ENCODE measurements around the gene GALR3.
A peak's percentile ranks its signal among the peaks of the same experiment; 100 is the strongest.

The GALR3 gene

DNA sequence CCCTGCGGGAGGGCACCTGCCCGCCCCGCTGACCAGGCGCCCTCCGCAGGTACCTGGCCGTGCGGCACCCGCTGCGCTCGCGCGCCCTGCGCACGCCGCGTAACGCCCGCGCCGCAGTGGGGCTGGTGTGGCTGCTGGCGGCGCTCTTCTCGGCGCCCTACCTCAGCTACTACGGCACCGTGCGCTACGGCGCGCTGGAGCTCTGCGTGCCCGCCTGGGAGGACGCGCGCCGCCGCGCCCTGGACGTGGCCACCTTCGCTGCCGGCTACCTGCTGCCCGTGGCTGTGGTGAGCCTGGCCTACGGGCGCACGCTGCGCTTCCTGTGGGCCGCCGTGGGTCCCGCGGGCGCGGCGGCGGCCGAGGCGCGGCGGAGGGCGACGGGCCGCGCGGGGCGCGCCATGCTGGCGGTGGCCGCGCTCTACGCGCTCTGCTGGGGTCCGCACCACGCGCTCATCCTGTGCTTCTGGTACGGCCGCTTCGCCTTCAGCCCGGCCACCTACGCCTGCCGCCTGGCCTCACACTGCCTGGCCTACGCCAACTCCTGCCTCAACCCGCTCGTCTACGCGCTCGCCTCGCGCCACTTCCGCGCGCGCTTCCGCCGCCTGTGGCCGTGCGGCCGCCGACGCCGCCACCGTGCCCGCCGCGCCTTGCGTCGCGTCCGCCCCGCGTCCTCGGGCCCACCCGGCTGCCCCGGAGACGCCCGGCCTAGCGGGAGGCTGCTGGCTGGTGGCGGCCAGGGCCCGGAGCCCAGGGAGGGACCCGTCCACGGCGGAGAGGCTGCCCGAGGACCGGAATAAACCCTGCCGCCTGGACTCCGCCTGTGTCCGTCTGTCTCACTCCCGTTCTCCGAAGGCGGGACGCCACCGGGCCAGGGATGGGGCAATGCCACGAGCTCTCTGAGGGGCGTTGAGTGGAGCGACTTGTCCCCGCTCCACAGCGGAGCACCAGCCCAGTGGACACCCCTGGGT lies 1.8 kb downstream of the GALR3 start:
- no peak for DNase-seq (ENCODE audit: low read depth)

DNA sequence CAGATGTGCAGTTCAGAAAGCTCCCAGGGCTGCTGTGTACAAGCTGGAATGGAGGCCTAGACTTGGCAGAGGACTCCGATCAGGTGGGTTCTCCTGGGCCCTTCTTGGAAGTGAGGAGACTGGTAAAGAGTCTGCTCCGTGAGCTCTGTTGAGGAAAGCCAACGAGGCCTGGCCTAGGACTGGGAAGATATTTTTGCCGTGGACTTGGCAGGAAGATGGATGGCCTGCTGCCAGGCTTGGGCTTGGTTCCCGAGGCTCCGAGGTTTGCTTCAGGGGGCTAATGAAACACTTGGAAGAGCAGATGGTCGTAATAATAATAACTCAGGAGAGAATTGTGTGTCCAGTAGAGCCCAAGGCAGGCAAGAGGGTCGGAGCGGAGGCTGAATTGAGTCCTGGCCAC lies 3.9 kb downstream of the GALR3 start:
- no peak for DNase-seq (ENCODE audit: low read depth)

DNA sequence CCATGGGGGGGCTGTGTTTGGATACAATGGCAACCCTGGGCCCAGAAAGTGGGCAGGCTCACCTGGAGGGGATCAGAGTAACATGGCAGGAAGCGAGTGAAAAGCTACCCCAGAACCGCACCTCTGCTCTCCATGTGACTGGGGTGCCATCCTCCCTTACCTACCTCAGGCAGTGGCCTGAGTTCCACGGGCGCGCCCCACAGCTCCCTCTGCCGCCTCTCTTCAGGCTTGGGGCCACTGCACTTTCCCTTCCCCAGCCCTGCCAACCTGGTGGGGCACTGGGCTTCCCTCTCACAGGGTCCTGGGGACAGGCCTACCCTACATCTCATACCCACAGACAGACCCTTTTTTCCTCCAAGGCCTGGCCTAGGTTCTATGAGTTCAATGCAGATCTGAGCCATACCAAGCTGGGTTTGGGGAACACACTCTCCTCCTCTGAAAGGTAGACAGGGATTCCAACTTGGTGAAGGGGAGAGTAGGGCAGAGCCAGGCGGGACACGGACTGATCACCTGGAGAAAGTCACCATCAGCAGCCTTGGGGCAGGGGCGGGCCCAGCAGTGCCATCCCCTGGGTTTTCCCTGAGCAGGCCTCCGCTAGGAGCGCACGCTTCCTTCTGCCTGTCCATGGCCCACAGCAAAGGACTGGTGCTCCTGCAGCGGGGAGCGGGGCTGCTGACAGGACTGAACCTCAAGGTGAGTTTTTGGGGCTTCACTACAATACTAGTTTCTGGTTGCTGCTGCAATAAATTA lies 7.1 kb downstream of the GALR3 start:
- DNase-seq (ENCODE audit: low read depth), result no peak

DNA sequence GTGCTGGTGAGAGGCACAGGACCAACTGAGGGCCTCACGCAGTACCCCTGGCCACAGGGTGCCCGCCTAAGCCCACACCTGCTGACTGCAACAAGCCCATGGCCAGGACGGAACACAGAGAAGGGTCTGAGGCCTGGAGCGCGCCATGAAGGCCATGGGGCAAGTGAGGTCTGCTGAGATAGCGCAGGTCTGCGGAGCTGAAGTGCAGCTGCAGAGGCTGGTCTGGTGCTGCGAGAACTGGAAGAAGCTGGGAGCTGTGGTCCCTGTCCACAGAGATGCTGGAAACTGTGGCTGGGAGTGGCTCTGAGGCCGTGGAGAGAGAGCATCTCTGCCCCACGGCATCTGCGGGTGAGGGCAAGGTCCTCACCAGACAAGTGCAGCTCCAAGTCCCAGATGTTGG lies 8.3 kb downstream of the GALR3 start:
- DNase-seq (ENCODE audit: low read depth), result no peak

DNA sequence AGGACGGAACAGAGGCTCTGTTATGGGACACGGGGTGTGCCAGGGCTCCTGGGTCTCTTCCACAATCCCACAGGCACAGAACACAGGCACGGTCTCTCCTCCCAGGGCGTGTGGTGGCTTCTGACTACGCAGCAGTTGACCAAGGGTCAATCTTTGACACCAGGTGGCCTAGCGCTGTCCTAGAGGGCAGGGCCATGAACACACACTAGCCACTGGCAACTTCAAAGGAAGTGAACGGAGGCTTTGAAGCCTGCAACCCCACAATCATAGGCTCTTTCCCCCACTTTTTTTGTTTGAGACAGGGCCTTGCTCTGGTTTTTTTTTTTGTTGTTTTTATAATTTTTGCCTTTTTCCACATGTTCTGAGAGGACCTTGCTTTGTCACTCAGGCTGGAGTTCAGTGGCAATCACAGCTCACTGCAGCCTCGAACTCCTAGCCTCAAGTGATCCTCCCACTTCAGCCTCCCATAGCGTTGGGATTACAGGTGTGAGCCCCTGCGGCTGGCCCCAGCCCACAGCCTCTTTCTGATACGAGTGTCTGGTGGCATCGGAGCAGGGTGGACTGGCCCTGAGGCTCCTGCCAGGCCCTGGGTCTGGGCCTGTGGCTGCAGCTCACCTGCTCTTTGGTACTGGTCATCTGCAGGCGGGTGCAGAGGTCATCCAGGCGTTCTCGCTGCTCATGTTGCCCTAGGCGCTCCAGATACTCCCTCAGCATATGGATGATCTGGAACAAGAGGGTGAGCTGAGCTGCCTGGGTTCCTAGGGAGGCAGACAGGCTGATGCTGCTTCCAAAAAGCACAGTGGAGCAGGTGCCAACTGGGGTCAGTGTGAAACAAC lies 9.1 kb downstream of the GALR3 start:
- no peak for DNase-seq (ENCODE audit: low read depth)

DNA sequence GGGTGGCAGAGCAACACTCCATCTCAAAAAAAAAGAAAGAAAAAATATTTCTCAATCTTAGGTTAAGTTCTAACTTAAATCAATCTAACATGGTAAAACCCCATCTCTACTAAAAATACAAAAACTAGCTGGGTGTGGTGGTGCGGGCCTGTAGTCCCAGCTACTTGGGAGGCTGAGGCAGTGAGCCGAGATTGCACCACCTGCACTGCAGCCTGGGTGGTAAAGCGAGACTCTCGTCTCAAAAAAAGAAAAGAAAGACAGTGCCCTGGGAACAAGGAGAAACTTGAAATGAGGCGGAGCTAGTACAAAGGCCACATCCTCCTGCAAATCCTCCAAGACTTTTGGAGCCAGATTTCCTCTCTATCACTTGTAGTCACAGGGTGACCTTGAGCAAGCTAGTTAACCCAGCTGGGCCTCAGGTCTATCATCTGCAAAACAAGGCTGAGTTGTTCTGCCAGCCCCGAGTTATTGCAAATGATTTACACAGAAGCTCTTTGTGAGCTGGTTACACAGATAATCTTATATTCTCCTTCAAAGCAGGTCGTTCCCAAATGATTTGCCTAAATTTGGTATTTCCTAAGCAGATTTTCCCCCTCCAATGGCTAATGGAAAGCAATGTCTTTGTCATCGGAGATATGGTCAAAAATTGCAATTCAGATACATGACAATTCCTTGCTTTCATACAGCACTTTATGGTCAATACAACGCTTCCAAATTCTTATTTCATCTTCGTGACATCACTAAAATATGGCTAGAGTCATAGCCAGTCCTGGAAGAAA lies 19.0 kb downstream of the GALR3 start:
- DNase-seq (ENCODE audit: low read depth), result no peak

DNA sequence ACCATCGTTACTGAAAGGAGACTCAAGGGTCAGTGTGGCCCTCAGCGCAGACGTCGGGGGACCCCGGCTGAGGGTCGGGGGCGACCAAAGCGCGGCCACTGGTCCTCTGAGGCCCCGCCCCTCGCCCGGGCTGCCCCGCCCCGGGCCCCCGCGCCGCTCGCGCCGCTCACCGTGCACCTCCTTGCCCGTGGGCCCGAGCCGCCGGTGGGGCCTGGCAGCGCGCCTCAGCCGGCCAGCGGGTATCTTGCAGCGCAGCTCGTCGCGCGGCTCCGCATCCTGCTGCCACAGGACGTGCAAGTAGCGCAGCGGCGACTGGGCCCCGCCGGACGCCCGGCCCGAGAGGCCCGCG lies 20.5 kb downstream of the GALR3 start:
- no peak for DNase-seq (ENCODE audit: low read depth)

DNA sequence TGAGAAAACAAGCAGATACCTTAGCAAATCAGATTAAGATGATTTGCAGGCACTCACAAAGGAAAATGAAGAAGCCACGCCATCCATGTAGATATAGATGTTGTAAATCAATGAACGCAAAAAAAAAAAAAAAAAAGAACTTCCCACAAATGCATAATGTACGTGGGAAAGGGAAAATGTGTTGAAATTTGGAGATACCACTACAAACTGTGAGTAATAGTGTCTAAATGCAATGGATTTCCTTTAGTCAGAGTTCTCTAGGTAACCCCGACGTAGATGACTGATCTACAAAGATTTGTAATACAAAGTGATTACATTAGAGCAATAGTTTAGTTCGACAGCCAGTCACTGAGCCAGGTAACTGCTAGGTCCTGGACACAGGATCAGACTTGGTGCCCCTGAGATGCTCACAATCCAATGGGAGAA lies 21.7 kb downstream of the GALR3 start:
- no peak for DNase-seq (ENCODE audit: low read depth)

DNA sequence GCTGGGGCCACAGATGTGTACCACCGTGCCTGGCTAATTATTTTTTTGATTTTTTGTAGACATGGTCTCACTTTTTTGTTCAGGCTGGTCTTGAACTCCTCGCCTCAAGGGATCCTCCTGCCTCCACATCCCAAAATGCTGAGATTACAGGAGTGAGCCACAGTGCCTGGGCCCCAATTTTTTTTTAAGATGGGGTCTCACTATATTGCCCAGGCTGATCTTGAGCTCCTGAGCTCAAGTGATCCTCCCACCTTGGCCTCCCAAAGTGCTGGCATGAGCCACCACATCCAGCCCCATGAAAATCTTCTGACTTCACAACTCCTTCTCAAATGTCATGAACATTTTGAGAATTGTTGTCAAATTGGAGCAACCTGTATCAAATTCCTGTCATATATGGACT lies 23.3 kb downstream of the GALR3 start:
- no peak for DNase-seq (ENCODE audit: low read depth)

DNA sequence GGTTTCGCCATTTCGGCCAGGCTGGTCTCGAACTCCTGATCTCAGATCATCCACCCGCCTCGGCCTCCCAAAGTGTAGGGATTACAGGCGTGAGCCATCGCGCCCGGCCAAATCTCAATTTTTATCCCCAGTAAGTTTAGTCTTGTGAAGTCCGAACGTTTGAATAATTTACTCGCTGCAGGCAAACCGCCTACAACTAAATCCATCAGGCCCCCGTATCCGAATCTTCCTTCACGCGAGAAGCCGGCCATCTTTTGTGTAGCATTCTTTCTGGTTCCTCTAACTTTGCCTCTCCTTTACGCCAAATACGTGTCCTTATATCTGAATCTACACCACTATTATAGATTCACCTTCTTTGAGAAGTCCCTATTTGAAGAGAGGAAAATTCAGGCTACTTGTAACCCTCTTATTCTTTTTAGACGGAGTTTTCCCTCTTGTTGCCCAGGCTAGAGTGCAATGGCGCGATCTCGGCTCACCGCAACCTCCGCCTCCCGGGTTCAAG lies 25.5 kb downstream of the GALR3 start:
- DNase-seq (ENCODE audit: low read depth), result no peak

DNA sequence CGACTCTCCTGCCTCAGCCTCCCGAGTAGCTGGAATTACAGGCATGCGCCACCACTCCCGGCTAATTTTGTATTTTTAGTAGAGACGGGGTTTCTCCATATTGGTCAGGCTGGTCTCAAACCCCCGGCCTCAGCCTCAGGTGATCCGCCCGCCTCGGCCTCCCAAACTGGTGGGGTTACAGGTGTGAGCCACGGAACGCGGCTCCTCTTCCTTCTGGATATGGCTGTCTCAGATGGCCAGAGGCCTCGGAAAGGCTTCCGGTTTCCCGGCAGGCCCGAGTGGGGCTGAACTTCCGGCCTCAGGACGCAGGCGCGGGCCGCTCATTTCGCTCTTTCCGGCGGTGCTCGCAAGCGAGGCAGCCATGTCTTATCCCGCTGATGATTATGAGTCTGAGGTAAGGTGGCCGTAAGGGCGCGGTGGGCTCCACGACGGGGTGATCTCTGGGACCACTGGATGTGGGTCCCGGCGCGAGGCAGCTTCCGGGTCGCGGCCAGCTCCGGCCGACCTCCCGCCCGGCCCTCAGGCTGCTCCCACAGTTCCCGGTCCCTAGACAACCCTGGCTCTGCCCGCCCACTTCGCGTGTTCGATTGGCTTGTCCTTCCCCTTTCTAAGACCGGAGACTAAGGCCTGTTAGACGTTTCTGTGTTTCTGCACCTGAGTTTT lies 26.0 kb downstream of the GALR3 start, which contains the start of gene EIF3L:
Gene EIF3L (plus strand): TSS at position 331 of the 663 bp plus-strand sequence. CDS start 31 bp downstream, at position 362.
- peak; percentile 79 for DNase-seq (ENCODE audit: low read depth)

DNA sequence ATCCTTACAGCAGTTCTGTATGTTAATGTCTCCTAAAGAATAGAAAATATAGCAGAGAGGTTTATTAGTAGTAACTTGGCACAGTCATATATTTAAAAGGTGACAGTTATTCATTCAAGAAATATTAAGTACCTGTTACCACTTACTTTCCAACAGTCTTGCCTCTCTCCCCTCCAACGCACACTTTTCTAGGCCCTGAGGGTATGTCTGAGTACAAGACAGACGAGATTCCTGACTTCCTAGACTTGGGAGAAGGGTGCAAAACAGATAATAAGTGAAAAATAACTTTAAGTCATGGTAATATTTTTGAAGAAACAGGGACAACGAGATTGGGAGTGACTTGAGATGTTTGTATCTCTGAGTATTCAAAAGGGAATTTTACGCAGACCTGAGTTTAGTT lies 27.6 kb downstream of the GALR3 start:
- no peak for DNase-seq (ENCODE audit: low read depth)

DNA sequence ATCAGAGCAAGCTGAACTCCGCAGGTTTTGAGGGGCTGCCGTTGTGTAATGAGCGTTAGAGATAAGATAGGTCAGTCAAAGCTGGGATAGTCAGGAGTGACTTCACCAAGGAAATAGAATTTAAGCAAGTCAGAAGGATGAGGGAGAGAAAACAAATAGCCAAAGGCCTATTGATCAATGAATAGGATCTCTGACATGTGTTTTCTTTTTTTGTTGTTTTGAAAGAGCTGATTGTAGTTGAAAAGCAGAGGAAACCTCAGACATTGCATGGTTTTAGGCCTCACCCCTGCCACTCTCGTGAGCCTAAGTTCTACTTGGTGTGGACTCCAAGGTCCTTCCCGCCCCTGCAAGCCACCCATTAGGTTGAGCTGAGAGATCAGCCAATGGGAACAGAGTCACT lies 29.2 kb downstream of the GALR3 start:
- DNase-seq (ENCODE audit: low read depth), result no peak

DNA sequence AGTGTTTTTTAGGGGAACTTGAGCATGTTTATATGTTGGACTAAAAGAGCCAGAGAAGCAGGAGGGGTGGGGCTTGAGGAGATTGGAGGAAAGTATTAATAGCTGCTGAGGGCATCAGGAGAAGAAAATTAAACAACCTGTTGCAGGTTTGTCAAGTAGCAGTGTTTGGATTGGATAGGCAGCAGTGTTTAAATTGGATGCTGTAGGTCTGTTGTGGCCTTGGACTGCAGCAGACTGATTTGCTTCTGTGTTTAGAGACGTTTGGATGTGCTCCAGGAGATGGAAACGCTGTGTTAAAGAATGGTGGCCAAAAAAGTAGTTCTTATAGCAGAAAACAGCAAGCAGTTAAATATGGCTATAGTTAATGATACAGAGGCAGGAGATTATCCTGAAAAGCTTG lies 31.8 kb downstream of the GALR3 start:
- DNase-seq (ENCODE audit: low read depth), result no peak

DNA sequence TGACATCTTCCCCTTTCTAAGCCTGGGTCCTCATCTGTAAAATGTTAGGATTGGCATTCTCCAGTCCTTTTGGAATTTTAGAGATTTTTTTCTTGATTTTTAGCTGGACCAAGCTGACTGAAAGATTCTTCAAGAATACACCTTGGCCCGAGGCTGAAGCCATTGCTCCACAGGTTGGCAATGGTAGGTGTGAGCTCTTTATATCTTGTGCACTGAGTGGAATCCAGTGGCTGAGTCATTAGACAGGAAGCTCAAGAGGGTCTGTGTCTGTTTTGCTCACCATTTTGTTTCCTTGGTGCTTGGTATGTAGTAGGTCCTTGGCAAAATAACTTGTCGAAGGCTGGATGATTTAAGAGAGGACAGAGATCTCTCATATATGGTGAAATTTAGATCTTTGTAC lies 32.3 kb downstream of the GALR3 start:
- DNase-seq (ENCODE audit: low read depth), result no peak

DNA sequence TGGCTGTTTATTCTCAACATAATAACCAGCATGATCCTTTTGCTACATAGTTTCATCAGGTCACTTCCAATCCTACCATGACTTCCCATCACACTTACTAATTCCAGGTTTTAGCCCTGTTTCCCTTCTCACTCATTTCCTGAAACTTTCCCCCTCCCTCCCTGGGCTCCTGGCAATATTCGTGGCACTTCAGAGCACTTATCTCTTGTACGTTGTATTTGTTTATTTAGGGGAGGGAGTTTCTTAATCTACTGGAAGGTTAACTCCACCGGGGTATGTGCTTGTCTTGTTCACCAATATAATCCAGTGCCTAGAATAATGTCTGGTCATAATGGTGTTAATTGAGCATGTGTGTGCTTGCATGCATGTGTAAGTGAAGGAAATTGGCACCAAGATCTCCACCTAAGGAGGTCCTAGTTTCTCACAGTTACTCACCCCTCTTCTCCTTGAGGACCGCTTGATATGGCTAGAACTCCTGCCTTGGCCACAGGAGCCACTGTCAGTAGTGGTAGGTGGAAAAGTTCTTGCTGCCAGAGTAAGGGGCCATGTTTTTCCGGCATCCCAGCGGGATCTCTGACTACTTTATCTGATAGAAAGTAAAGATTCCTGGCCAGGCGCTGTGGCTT lies 37.7 kb downstream of the GALR3 start:
- DNase-seq (ENCODE audit: low read depth), result no peak

DNA sequence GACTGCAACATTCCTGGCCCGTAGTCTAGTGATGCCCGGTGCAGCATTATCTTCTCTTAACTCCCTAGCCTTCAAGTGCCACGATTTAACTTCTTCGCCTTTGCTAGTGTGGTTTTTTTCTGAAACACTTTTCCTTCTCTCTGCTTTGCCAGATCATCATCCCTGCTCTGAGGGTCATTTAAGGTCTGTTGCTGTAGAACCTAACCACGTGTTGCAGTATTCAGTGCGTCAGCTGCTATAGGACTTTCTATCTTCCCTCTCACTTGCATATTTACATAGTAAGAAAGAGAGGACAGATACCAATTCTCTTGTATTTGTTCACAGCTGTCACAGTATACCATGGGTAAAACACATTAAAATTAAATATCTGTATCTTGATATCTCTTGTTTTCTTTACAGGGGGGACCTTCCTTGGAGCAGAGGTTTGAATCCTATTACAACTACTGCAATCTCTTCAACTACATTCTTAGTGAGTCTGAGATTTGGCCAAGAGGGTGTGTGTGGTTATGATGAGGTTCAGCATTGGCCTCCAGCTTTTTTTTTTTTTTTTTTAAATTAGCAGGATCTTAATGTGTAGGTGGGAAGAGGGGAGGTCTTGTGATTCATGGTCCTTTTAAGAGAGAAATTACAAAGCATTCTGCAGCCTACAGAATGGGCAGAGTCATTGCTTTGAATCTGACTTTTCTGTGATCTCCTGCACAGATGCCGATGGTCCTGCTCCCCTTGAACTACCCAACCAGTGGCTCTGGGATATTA lies 39.6 kb downstream of the GALR3 start:
- no peak for DNase-seq (ENCODE audit: low read depth)

DNA sequence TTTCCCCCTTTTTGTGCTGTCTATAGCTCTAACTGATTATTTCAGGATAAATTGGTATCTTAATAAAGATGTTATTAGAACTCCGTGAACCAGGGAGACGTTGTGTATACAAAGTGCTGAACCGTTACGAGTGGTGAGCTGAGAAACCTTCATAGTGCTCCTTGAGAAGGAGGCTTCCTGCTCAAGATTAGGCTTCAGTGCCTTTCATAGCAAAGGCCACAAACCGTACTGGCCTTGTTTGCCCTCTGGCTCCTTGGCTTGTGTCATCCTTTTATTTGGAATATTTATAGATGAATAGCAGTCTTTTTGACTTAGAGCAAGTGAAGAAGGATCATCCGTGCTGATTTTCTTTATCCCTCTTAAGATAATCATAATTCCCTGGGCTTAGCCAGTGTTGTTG lies 42.3 kb downstream of the GALR3 start:
- no peak for DNase-seq (ENCODE audit: low read depth)

DNA sequence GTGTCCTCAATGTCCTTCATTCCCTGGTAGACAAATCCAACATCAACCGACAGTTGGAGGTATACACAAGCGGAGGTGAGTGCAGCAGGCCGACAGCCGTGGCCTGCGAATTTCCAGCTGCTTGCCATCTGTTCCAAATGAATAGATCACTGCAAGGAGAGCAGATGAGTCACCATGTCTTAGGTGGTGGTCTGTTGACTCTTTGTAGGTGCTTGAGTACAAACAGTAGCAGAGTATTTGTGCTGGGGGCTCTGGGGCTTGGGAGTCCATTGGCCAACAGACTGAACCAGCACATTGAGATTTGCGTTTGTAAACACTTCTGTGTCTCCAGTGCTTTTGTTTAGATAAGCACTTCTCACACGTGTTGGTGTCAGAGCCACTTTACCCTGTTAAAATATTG lies 47.1 kb downstream of the GALR3 start:
- no peak for DNase-seq (ENCODE audit: low read depth)
